GM18868 (cell line): ENCODE results near the gene EVI2B.
"Not testable (repeated sequence)": the region's sequence is repeated elsewhere in the genome, so short reads cannot be mapped to it uniquely, and the experiment has no call there.

Experiments
- ATAC-seq: cut with Tn5 transposase; IDR thresholded peaks from one replicate; pipeline ENCODE4 v1.9.1; 2021; ENCODE audit warnings: mild to moderate bottlenecking, moderate library complexity; ENCODE audit not compliant: unreplicated experiment

The EVI2B gene

DNA sequence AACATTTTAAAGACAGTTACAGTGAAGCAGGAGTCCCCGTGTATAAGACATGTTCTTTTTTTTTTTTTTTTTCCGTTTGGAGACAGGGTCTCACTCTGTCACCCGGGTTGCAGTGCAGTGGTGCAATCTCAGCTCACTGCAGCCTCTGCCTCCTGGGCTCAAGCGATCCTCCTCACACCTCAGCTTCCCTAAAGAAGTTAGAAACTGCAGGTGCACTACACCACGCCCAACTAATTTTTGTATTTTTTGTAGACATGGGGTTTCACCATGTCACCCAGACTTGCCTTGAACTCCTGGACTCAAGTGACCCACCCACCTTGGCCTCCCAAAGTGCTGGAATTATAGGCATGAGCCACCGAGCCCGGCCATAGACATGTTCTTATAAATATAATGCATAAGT, 3.0 kb downstream of the EVI2B start:
- no peak for ATAC-seq

GRCh38 chr17:31310260-31310659, 3.6 kb downstream of the EVI2B start:
- ATAC-seq = no peak

- no peak for ATAC-seq
Measured at GRCh38 chr17:31309556-31309955, 4.3 kb downstream of the EVI2B start.

DNA sequence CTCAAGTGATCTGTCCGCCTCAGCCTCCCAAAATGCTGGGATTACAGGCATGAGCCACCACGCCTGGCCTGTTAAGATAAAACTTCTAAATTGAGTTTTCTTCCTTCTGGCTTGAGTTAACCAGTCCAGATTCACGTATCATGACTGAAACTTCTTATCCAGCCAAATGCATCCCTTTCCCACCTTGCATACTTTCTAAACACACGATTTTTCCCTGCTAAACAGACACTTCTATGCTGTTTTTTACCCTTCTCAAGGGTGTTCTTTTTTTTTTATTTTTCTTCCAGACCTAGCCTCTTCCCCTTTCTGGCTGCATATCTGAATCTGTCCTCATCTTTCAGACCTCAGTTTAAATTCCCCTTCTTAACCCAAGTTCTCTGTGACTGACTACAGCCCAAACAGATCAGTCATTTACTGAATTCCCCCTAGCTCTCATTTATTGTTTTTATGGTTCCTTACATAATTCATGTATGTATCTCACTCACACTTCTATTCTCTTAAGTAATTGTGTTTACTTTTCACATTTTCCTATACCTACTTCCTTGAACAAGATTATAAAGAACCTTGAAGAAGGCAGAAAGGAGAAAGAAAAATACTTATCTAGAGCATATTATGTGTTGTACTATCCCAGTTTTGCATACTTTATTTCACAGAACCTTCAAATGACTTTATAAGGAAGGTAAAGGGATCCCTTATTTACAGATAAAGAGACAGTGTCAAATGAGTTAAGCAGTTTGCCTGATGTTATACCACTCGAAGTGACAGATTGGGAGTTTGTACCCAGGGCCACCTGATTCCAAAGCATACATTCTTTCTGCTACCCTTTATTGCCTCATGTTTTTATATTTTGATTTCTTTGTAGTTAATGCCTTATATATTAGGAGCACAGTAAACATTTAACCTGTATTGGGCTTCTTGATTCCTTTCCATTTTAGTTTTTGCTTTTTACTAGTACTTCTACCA, 5.2 kb downstream of the EVI2B start:
- ATAC-seq = no peak

- no peak for ATAC-seq
Measured at GRCh38 chr17:31307640-31308039, 6.2 kb downstream of the EVI2B start.

- ATAC-seq = no peak
Measured at GRCh38 chr17:31299624-31300023, 14.2 kb downstream of the EVI2B start.

- no peak for ATAC-seq
Measured at GRCh38 chr17:31297090-31297489, 16.8 kb downstream of the EVI2B start, which contains the start of gene OMG. OMG (minus strand) TSS chr17:31297239; CDS start chr17:31296331, 908 bp downstream.

DNA sequence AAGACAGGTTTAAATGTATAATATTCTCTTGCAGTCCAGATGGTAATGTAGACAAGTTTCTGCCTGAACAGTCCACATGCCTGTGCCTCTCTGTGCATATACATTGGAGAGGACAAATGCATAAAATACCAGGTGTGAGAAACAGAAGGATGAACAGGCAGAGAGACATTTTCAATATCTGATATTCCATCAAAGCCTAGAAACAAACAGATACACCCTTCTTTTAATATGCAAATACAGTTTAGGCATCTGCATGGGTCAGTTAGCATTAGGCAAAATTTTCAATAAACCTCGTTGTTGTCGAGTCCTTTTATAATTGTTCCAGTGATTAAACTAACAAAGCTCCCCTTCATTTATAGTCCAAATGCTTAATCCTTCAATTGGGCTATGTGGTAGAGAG, 17.7 kb downstream of the EVI2B start:
- ATAC-seq = no peak

GRCh38 chr17:31295489-31295871, 18.4 kb downstream of the EVI2B start:
- no peak for ATAC-seq

DNA sequence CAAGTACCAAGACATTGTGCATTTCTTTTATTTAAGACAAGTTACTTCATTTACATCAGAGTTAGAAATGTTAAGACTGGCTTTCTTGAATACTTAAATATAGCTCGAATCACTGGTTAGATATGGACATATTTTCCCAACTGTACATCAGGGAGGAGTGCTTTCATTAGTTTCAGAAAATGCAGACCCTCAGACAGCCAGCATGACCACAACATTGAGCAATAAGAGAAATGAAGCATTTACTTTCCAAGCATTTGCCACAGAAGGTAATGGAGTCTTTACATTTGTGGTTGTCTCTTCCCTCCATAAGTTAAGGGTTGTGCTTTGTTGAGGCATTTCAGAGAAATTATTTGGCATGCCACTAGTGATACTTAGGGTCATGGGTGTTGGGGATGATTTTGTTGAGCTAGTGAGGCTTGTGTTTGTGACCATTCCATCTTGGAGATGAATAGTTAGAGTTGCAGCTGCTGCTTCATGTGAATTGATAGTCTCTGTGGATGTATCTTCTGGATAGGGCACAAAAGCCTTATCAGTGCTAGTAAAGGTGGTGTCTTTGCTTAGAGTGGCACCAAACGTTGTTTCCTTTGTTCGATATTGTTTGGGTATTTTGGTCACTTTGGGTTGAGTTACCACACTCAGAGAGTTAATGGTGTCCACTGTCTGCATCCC, 18.9 kb downstream of the EVI2B start:
- ATAC-seq = no peak

DNA sequence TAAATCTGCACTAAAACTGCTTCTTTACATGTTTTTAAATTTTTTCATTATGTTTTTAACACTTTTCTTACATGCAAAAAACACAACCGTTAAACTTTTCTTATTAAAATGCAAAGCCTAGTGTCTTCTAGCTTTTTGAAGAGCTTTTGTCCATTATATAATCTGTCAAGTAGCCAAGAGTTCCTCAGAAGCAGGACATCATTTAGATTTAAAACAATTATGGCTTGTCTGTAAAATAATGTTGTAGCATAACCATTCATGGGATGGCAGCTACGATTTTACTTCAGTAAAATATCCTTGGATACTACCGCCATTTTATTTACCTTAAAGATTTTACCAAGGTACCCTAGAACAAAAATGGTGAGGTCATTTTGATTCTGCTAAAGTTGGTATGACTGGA, 19.6 kb downstream of the EVI2B start:
- no peak for ATAC-seq

- no peak for ATAC-seq
Measured at GRCh38 chr17:31293581-31293980, 20.3 kb downstream of the EVI2B start.

DNA sequence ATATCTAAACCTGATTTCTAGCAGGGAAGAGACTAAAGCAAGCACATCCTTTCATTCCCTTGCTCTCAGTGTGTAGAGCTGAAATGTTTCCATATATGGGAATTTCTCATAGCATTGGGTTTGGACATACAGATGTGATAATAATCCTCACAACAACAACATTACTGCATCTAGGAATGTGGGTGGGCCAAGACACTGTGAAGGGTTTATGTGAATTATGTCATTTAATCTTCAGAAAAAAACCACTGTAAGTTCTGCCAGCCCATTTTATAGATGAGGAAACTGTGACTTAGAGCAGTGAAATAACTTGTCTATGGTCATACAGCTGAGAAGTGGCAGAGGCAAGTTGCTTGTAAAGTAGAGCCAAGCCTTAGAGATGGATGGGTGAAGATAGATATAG, 22.0 kb downstream of the EVI2B start:
- ATAC-seq = no peak

GRCh38 chr17:31289790-31290189, 24.1 kb downstream of the EVI2B start:
- no peak for ATAC-seq

DNA sequence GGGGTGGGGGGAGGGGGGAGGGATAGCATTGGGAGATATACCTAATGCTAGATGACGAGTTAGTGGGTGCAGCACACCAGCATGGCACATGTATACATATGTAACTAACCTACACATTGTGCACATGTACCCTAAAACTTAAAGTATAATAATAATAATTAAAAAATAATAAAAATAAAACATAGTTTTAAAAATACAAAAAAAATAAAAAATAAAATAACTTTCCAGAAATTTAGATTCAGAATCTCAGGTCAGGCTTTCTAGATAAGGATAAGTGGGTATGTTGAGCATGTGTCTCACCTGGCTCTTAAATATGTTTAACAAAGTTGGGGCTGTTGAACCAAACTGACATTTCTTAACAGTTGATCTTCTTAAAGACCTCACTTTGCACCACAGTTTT, 25.9 kb downstream of the EVI2B start:
- not testable (repeated sequence) for ATAC-seq

- no peak for ATAC-seq
Measured at GRCh38 chr17:31286587-31286986, 27.3 kb downstream of the EVI2B start.

- no peak for ATAC-seq
Measured at GRCh38 chr17:31283841-31284240, 30.0 kb downstream of the EVI2B start.

DNA sequence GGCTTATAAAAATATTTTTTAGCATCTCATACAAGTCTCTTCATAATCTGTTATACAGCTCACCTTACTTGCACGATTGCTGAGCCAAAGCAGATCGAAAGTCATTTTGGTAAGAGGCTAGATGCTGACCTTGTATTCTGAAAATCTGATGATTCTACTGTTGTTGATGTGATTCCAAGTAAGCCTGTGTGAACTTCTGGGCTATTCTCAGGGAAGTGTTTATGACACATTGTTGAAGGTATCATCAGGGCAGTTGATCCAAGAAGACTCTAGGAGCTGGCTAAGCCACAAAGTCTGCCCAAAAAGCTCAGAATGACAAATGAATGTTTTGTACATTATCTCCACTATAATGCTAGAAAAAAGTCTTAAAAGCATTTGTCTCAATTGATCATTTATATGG, 32.8 kb downstream of the EVI2B start:
- no peak for ATAC-seq

- no peak for ATAC-seq
Measured at GRCh38 chr17:31279401-31279800, 34.5 kb downstream of the EVI2B start.

GRCh38 chr17:31275116-31275515, 38.7 kb downstream of the EVI2B start:
- ATAC-seq = no peak

- ATAC-seq = no peak
Measured at GRCh38 chr17:31274252-31274651, 39.6 kb downstream of the EVI2B start.

DNA sequence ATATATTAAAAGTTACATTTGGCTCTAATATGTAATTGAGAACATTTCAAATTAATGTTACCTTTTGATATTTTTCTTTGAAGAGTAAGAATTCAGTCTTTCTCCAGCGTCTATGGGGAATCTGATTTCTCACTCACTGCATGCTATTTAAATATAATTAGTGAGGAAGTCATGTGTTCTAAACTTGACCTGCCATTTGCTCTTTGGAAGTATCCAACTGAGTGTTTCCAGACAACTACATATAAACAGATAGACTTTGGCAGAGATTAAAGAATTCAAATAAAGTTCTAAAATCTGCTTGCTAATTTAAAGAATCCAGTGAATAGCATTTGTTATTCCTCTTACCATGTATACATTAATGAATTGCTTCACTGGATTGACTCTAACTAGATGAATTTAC, 40.3 kb downstream of the EVI2B start:
- no peak for ATAC-seq
